Stimulated activated CD4-positive, alpha-beta T cell treated with anti-CD3 and anti-CD28 coated beads, TNF-alpha, amount 100 ng/mL, for 4 hours (primary cell): ENCODE measurements around the gene ALDH18A1.
"Not testable (repeated sequence)": the region's sequence is repeated elsewhere in the genome, so short reads cannot be mapped to it uniquely, and the experiment has no call there.

ENCODE experiments used
- DNase-seq, 3 experiments: peaks; one replicate each; pipeline ENCODE4 v3.0.0-alpha.2; 2020; ENCODE audit warnings: low read depth in 3 of 3

Gene ALDH18A1

GRCh38 chr10:95656291-95657164 lies at the start of gene ALDH18A1:
Gene ALDH18A1, minus strand, starts transcription at chr10:95656711. Its CDS starts 3,334 bp downstream, at chr10:95653377.
- DNase-seq, result peak; percentile 91

DNA sequence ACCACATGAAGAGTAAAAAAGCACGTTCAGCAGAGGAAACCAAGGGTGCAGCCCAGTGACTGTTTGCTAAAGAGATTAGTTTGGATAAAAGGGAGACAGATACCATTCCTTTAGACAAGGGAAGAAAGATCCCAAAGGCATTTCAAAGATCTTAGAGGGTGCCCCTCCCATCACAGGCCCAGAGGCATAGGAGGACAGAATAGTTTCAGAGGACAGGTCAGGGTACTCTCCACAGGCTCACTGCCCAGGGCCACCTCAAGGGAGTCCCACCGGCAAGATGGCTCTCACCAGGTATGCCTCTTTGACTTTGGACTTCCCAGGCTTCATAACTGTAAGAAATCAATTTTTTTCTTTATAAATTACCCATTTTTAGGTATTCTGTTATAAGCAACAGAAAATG lies 41.9 kb upstream of the ALDH18A1 start:
- DNase-seq, result no peak

GRCh38 chr10:95697429-95697828 lies 40.9 kb upstream of the ALDH18A1 start:
- no peak for DNase-seq

GRCh38 chr10:95694665-95695064 lies 38.2 kb upstream of the ALDH18A1 start:
- no peak for DNase-seq

DNA sequence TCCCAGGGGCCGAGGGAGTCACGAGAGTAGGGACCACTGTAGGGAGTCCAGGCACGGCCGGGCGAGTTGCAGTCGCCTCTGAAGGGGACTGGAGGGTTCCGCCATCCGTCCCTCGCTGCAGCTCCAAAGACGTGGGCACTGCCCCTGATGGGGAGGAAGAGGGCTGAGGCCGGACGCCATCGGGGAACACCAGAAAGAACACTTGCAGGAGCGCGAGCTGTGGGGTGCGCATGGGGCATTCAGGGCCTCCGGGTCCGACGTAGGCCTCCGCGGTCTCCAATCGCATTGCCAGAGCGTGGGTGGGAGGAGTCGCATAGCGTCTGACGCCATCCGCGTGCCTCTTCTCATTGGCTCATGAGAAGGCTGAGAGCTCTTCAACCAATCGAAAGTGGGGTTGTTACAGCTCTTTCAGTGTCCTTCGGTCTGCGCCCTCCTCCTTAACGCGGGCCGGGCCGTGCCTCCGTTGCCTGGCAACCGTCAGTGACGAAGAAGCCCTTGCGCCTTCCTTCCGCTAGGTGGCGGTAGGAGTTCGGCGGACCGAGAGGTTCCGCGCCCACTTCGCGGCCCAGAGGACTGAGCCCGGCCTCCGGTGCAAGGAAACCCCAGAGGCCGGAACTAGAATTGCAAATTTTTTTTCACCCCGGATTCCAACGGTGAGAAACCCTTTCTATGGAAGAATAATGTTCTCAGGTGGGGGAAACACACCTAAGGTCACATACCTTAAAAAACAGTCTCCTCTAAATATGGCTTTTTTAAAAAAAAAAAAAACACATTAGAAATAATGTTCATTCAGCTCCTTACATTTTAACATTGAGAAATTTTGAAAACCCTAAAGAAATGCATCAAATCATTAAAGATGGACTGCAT lies 37.4 kb upstream of the ALDH18A1 start, which contains the start of gene TCTN3:
TCTN3 (minus strand) TSS at position 260 of the 867 bp plus-strand sequence; CDS start at position 232, 28 bp downstream.
- DNase-seq, result peak; percentile 76 to 96 (median 94)

DNA sequence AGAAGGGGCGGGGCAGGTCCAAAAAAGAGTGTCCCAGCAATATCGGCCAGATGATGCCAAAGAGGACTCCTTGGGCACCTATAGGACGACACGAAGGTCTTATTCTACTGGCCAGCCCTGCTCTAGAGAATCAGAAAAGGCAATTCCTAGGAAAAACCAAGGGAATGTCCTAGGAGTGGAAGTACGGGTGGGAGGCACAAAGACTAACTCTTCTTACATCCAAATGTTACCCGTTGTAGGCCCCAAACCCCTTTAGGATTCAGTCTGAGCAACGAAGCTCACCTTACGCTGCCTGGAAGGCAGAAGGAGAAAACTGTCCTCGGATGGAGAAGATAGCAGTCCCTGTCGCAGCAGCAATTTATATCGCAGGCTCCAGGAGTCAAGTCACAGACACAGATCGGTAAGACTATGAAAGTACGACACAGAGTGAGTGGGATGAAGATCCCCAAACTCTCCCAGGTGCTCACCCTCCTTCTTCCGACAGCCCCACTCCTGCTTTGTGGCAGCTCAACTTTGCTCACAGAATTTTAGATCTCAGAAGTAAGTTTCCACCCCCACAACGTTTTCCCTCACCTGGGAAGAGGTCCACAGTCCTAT lies 36.7 kb upstream of the ALDH18A1 start:
- DNase-seq, result no peak

DNA sequence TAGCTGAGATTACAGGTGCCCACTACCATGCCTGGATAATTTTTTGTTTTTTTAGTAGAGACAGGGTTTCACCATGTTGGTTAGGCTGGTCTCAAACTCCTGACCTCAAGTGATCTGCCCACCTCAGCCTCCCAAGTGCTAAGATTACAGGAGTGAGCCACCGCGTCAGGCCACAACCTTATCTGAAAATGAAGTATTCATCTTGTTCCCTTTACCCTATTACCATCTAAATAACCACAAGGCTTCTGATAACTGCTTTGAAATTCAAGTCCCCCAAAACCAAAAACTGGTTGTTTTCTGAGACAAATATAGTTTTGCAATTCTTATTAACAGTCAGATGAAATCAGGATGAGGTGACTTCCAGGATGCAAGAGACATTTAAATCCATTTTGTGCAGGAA lies 34.8 kb upstream of the ALDH18A1 start:
- DNase-seq, result no peak

- DNase-seq, result no peak
Observed at GRCh38 chr10:95688648-95689047, 32.1 kb upstream of the ALDH18A1 start.

- DNase-seq, result no peak
Observed at GRCh38 chr10:95683966-95684365, 27.5 kb upstream of the ALDH18A1 start.

DNA sequence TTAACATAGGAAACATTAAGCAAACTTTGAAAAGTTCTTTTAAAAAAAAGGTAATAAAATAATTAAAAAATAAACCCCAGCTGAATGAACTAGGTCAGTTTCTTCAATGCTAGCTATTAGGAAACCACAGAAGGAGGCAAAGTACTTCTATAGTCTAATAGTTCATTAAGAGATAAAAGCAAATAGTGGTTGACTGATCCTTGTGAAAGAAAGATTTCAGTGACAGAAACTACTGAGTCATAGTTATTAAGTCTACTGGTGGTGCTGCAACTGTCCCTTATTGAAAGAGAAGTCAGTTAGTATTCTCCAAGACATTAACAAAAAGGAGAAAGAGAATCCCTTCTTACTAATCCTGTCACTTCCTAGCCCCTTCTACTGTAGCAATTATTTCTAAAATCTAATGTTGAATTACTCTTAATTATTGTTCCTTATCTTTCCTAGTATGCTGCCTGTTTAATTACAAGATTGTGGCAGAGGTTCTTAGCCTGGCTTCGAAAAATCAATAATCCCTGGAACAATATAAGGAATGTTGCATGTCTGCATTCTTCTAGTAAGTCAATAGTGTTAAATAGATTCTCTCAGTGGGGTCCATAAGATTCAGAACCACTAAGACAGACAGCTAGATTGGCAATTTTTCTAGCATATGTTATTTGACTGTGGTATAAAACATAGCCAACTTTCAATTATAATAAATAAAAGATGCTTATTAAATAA lies 19.0 kb upstream of the ALDH18A1 start:
- no peak for DNase-seq

- no peak for DNase-seq
Observed at GRCh38 chr10:95674643-95675042, 18.1 kb upstream of the ALDH18A1 start.

DNA sequence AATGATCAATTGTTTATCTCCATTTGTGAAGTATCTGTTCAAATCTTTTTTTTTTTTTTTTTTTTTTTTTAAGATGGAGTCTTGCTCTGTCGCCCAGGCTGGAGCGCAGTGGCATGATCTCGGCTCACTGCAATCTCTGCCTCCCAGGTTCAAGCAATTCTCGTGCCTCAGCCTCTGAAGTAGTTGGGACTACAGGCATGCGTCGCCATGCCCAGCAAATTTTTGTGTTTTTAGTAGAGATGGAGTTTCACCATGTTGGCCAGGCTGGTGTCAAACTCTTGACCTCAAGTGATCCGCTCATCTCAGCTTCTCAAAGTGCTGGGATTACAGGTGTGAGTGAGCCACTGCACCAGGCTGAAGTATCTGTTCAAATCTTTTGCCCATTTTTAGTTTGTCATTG lies 16.1 kb upstream of the ALDH18A1 start:
- DNase-seq, result not testable (repeated sequence)

DNA sequence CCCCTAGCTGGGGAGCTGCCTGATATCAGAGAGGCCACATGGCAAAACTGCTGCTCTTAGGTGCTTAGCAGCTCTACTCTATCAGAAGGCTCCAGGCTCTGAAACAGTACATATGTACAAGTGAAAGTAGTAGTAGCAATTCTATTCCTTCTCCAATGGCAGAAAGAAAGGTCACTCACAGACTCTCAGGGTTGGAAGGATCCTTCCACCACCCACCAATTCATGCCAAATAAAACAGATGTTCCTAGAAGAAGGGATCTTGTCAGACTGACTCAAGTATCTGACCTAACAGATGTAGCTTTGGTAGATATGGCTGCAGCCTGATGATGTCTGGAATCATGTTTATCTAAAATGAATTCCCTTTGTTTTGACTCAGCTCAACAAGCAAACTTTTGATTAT lies 8.0 kb upstream of the ALDH18A1 start:
- DNase-seq, result no peak

DNA sequence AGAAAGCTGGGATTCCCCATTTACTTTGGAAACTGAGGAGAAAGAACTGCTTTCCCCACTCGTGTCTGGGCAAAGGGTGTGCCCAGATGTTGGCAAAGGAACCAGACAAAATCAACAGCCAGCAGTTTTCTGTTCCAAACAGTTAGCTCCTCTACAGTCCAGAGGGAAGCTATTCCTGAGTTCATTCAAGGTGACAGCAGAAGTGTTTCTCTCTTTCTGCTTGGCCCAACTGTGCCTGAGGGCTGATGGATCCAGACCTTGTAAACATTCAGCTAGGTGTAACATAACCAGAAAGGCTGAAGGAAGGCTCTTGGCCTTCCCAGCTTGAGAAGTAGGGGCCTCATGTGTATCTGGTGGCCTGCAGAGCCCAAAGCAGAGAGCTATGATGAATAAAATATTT lies 7.0 kb upstream of the ALDH18A1 start:
- DNase-seq, result no peak

DNA sequence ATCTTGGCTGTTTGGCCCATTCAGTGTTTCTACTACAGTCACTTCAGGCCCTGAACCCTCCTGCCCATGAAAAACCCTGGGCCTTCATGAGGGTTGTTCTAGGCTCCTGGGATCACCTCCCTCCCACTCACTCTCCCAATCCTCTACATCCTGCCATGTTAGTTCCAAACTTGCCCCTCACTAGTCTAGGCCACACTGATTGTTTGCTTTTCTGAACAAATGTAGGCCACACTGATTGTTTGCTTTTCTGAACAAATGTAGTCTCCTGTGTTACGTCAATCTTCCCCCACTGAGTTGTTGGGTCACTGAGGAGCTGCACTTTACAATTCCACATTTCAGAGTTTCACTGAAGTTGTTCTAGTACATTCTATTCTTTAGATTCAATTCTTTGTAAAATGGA lies 5.3 kb upstream of the ALDH18A1 start:
- DNase-seq, result no peak

- no peak for DNase-seq
Observed at GRCh38 chr10:95660283-95660682, 3.8 kb upstream of the ALDH18A1 start.

DNA sequence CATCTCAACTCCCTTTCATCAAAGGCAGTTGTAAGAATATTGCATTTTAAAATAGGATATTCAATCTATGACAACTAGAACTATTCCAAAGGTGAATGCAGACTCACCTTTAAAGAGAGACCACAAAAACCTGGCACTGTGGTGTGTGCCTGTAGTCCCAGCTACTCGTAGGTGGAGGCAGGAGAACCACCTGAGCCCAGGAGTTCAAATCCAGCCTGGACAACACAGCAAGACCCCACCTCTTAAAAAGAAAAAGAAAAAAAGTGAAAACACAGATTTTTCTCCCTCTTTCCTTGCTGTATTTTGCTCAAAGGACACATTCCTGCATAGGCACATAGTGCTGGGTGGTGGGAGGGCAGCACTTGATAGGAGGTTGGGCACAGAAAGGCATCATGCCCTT lies 739 bp upstream of the ALDH18A1 start:
- no peak for DNase-seq

- peak in 2 of 3 experiments; percentile 9 for DNase-seq
Observed at GRCh38 chr10:95655571-95656290, 780 bp downstream of the ALDH18A1 start.

DNA sequence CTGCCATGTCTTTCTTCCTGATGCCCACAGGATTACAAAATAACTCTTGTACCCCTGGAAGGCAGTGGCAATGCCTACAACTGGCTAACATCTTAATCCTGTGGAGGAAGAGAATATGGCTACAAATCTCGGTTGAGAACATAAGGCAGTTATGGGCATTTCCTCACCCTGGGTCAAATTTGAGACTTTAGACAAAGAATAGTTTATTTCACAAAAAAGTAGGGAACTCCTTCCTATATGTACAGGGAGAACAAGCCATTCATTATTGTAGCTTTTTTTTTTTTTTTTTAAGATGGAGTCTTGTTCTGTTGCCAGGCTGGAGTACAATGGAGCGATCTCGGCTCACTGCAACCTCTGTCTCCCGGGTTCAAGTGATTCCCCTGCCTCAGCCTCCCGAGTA lies 2.6 kb downstream of the ALDH18A1 start:
- no peak for DNase-seq

DNA sequence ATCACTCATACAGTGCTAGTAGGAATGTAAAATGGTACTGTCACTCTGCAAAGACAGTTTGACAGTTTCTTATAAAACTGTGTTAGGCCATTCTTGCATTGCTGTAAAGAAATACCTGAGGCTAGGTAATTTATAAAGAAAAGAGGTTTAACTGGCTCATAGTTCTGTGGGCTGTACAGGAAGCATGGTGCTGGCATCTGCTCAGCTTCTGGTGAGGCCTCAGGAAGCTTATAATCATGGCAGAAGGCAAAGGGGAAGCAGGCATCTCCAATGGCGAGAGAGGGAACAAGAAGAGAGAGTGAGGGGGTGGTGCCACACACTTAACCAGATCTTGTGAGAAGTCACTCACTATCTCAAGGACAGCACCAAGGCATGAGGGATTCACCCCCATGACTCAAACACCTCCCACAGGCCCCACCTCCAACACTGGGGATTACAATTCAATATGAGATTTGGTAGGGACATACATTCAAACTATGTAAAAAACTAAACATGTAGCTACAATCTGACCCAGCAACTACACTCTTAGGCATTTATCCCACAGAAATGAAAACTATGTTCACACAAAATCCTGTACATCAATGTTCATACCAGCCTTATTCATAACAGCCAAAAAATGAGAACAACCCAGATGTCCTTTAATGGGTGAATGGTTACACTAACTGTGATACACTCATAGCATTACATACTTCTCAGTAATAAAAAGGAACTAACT lies 5.0 kb downstream of the ALDH18A1 start:
- no peak for DNase-seq
